Activated CD8-positive, alpha-beta memory T cell treated with anti-CD3 and anti-CD28 coated beads, Interleukin-2, amount 50 U/mL, for 24 hours (primary cell): ENCODE measurements around the gene LIAS.
"Not testable (repeated sequence)": the region's sequence is repeated elsewhere in the genome, so short reads cannot be mapped to it uniquely, and the experiment has no call there.

ENCODE experiments used
- DNase-seq: peaks from one replicate; pipeline ENCODE4 v3.0.0-alpha.2; 2020; ENCODE audit errors: extremely low read depth

LIAS gene

GRCh38 chr4:39452860-39453587 lies 5.8 kb upstream of the LIAS start:
- DNase-seq = no peak

GRCh38 chr4:39453738-39454137 lies 5.1 kb upstream of the LIAS start:
- no peak for DNase-seq

DNA sequence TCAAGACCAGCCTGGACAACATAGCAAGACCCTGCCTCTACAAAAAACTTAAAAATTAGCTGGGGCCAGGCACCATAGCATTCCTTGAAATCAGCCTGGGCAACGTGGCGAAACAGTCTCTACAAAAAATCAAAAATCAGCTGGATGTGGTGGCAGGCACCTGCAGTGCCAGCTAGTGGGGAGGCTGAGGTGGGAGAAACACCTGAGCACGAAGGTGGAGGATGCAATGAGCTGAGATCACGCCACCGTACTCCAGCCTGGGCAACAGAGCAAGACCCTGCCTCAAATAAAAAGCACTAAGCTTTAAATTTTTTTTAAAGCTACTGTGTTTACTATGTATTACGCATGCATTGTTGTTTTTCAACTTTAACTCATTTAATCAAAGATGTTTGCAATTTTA lies 3.4 kb upstream of the LIAS start:
- no peak for DNase-seq

DNA sequence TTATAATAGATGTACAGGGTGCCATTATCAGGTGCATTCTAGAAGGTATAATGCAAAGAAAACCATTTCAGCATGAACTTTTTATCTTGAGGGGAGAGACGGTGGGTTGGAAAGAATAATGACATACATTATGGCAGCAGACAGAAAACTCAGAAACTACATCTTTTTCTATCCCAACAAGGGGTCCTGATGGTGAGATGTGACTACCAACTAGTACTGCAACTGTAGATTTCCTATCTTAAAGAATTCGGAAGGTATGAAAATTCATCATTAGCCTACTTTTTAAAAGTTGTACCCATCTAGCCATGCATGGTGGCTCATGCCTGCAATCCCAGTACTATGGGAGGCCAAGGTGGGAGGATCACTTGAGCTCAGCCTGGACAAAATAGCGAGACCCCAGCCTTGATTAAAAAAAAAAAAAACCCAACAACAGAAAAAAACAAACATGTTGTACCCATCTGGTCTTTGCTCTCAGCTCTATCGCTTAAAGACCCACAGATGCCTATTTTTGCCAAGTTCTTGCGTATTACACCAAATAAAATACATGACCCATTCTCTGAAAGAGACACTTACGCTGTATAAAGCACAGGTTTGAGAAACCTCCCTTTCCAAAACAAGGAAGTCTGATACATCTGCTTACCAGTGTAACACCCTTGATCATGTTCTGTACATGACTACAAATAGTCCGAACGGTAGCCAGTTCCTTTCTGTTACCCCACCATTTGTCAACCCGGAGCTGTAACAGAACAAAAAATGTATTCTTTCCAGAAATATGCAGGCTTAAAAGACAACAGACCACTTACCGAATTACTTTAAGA lies 1.7 kb upstream of the LIAS start:
- no peak for DNase-seq

GRCh38 chr4:39458161-39458504 lies 723 bp upstream of the LIAS start:
- DNase-seq = not testable (repeated sequence)

GRCh38 chr4:39464886-39465501 lies 6.1 kb downstream of the LIAS start:
- no peak for DNase-seq

- no peak for DNase-seq
These were observed 7.9 kb downstream of the LIAS start for GRCh38 chr4:39466747-39467146.

GRCh38 chr4:39467464-39467863 lies 8.6 kb downstream of the LIAS start:
- no peak for DNase-seq

DNA sequence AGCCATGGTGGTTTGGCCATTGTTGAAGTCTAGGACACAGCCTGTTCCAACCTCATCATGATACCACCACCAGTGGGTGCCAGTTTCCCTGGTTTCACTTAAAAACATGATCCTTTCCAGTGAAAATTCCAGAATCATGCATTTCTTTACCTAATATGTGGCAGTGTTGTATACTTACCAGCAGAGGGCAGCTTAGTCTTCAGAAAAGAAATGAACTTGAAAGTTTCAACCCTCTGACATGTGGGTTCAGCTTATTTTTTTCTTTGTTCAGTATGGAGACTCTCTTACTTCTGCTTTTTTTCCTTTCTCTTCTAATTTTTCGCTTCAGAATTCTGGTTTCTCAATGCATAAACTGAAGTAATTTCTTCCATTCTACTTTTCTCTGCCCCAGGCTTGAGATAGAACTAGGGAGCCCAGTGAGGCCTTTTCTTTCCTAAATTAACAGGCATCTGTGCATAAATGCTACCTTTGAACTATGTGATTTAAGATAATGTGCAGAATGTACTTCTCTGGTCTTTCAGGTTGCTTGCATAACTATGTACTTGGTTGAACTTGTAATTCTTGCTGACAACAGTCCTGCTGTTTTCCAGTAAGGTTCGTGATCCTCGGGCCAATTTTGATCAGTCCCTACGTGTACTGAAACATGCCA lies 10.7 kb downstream of the LIAS start:
- no peak for DNase-seq

GRCh38 chr4:39470402-39470801 lies 11.5 kb downstream of the LIAS start:
- no peak for DNase-seq

DNA sequence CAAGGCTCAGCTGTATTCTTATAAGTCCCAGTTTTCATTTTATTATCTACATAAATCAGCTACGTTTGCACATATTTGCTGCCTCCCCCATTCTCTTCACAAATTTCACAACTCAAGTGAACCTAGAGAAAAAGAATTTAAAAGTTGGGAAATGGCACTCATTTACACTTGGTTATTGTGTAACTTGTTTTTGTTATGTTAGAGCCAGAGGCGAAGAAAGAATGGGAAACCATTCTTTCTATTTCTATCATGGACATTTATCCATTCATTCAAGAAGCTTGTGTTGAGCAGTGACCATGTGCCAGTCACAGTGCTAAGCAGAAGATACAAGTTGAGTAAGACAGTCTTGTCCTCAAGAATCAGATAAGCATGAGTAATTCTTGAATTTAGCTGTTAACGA lies 13.5 kb downstream of the LIAS start:
- DNase-seq = no peak

GRCh38 chr4:39476187-39476895 lies 17.5 kb downstream of the LIAS start:
- DNase-seq = no peak

DNA sequence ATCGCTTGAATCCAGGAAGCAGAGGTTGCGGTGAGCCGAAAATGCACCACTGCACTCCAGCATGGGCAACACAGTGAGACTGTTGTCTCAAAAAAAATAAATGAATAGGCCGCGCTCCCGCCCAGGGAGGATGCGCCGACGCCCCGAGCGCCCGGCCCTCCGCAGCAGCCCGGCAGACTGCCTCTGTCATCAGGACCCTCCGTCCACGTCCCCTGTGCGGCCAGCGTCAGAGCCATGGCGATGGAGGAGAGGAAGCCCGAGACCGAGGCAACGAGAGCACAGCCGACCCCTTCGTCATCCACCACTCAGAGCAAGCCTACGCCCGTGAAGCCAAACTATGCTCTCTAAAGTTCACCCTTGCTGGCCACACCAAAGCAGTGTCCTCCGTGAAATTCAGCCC lies 21.4 kb downstream of the LIAS start:
- no peak for DNase-seq

- no peak for DNase-seq
These were observed 22.2 kb downstream of the LIAS start for GRCh38 chr4:39480902-39481695.

DNA sequence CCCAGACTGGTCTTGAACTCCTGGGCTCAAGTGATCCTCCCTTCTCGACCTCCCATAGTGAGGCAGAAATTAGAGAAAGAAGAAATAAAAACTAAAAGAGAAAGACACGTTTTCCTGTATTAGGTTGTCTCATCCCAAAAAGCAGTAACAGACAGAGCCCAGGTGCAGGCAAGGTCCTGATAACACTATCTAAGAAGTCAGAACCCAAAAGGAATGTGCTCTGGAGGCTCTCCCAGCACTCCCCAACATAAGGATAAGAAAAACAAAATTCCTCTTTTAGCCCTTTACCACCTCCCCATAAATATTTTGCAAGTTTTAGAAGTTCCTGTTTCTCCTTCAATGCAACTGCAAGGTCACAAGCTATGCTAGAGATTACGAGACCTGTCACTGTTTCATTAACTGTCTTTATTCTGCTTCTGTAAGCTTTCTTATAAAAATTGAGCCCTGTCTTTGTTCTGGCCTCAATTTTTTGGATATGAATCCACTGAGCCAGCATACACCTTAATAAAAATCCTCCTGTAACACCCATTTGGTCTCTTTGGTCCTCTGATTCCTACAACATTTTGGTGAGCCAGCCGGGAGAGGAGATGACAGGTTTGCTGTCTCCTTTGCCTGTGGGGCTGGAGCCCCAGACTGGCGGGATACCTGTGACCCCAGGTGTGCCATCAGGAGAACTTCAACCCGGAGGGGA lies 25.9 kb downstream of the LIAS start:
- DNase-seq = no peak

DNA sequence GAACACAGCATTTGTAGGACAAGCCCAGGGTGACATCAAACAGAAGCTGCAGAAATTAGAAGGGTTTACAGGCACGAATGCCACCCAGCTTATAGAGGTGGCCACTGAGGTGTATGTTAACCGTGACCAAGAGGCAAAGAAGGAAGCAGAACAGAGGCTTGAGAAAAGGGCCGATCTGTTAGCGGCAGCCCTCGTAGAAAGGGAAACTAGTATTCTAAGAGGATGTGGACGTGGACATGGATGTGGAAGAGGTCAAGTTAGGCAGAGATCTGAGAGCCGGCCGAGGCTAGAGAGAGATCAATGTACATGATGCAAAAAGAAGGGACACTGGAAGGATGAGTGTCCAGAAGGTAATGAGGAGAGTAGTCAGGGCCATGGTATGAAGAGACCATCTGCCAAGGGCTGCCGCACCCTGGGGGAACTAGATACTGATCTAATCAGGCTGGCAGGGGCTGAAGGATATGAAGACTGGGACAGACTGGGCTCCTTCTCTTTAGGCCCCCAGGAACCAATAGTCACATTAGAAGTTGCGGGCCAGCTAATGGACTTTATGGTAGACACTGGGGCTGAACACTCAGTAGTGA lies 27.5 kb downstream of the LIAS start:
- no peak for DNase-seq

DNA sequence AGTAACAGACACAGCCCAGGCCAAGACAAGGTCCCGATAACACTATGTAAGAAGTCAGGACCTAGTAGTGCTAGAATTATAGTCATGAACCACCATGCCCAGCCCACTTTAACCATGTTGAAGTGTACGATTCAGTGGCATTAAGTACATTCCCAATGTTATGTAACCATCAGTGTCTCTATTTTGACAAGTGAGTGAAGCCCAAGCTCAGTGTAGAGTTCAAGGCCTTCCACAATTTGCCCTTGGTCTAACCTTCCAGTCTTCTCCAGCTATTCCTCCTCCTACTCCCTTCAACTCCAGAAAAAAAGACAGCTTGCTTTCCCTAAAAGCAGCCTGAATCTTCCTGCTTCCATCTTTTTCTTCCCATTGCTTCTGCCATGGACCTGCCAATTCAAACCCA lies 31.5 kb downstream of the LIAS start:
- no peak for DNase-seq

DNA sequence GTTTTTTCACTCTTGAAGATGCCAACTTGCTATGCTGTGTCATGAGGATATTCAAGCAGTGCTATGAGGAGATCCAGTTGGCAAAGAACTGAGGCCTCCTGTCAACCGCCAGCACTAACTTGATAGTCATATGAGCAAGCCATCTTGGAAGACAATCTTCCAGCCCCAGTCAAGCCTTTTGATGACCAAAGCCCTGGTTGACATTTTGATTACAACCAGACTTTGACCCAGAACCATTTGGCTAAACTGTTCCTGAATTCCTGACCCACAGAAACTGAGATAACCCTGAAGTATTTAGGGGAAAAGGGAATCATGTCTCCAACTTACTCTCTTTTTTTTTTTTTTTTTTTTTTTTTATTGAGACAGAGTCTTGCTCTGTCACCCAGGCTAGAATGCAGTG lies 35.5 kb downstream of the LIAS start:
- no peak for DNase-seq

DNA sequence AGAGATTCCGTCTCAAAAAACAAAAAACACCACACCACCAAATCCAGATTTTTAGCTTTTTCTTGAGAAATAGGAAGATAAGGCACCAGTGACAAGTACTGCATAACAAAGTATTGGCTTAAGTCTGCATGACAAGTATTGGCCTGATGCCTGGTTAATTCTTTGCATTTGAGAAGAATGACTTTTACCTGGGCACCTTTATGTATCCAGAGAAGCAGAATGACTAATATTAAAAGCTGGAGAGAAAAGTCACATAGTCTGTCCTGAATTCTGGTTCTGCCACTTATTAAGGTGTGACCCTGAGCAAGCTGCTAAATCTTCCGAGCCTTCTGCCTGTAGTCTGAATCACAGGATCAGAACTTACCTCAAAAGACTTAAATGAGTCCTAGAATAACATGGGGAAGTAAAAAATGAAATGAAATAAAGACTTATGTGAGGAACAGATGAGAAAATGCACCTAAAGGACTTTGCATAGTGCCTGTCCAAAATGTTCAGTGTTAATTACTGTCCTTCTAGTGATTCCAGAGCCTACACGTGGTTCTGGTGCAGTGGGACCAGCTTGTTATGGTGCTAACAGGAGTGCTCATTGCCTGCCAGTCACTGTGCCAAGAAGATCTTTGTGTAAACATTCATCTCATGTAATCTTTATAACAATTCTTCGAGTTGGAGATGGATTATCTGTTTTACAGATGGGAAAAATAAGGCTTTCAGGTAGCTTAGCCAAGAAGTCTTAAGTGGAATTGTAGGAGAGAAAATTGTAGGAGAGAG lies 36.8 kb downstream of the LIAS start:
- DNase-seq = no peak
